GM19324 (cell line): ENCODE data around the gene TMEM107.
A peak's percentile ranks its signal among the peaks of the same experiment; 100 is the strongest.

Experiments
- ATAC-seq: cut with Tn5 transposase; IDR thresholded peaks from one replicate; pipeline ENCODE4 v1.9.1; 2021; ENCODE audit warnings: mild to moderate bottlenecking, moderate library complexity; ENCODE audit not compliant: unreplicated experiment, low FRiP score

Gene TMEM107

DNA sequence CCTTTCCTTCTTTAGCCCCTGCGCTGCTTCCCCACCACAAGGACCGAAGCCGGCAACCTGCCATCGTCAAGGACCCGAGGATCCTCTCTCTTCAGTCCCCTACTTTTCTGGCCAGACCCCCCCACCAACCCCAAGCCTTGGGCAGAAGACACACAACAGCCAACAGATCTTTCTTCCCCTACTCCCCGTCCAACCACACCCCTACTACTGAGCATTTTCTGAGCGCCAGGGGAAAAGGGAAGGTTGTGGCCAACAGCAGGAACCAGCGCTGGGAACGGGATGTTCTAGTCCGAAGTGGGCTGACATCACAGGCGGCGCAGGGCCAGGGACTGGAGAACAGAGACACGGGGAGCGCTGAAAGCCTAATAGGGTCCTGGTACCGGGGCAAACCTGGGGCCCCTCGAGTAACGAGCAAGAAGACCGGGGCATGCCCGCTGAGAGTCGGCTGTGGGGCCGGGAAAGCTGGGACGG is 24.5 kb downstream of the TMEM107 start:
- no peak for ATAC-seq

DNA sequence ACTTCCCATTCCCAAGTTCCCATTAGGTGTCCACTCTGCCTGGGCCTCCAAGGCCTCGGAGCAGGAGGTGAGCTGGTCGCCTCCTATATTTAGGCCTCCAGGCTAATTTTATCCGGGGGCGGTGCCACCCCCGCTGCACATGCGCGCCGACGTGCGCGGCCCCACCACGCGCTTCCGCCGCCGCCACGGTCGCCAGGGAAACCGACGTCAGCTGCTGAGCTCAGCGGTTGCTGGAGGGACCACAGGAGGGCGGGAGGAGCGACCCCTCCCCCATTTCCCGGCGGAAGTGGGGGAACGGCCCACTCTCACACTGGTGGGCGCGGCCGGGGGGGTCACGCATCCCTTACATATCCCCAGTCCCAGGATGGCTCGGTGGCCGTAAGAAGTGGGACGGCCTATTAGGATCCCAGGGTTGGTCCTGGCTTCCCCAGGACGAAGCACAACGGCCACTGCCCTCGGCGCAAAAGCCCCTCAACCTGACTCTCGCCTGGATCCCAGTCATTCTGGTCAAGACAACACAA is 25.0 kb downstream of the TMEM107 start:
- ATAC-seq: peak; percentile 63

DNA sequence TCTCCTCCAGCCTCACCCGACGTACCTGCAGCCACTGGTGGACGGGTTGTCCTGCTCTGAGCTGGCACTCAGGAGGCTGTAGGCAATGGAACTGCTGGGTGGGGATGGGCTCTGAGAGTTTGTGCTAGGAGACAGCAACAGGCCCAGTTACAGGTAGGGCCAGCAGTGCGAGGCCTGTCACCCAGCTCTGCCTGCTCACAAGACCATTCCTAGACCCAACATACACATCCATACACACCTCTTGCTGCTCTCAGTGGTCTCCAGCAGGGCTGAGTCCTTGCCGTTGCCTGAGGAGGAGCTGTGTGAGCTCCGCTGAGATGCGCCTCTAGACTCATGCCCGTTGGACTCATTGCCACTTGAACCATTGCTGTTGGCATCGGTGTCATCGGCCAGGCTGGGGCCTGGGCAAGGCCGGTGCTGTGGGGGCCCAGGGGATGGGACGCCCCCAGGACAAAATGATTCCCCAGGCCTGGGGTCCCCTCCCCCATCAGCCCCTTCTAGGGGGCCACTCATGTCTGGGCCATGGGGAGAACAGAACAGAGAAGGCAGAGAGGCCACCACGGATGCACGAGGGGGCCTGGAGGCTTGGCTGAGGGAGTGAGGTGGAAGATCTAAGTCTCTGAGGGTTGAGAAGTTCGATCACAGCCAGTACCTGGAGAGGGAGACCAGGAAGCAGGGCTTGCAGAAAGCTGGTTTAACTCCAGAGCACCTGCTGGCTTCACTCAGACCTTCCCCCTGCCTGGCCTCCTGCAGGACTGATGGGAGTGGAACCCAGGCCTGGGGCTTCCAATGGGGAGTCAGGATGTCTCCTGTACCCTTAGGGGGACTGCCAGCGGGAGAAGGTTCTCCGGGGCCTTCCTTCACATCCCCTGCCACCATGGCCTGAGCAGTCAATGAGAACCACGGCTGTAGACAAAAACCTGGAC is 25.7 kb downstream of the TMEM107 start:
- ATAC-seq: peak; percentile 1

DNA sequence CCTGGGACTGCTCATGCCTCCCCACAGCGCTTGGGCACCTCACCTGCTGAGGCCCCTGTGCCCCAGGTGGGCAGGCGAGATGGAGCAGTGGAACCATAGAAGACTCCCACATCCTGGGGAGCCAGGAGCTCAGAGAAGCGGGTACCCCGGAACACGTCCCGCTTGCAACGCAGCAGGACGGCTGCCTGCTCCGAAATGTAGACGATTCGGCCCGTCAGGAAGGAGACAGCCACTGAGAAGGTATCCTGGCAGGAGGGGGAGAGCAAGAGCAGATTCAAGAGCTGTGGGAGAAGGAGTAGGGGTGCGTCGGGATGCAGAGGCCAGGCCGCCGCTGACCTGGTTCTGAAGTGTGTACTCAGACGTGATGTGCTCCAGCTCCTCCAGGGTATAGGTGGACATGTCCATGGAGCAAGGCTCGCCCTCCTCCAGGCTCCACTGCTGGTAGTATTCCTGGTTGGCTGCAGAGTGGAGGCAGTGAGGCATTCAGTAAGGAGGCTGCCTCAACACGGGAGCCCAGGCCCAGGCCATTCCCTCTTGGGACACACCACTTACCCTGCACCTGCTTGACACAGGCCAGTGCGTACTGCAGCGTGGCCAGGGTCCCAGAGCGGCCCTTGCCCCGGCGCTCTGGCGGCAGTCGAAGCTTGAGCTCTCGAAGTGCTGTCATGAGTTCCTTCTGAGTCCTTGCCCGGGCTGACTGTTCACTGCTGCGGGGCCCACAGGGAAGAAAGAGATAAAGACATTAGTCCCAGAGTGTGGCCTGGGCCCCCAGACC is 26.6 kb downstream of the TMEM107 start:
- ATAC-seq: no peak

DNA sequence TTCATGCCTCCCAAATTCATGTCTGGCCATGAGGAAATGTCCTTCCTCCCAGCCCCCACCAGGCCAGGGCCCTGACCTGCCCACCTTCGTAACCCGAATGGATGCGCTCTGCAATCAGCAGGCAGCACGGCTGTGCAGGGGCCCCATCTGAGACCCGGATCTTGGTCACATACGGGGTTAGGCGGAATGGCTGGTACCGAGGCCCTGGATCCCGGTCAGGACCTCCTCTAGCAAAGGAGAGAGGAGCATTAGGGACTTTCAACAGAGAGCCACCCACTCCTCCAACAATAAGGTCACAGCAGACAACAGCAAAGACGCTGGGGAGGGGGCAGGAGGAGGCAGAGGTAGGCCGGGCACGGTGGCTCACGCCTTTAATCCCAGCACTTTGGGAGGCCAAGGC is 27.6 kb downstream of the TMEM107 start:
- no peak for ATAC-seq

DNA sequence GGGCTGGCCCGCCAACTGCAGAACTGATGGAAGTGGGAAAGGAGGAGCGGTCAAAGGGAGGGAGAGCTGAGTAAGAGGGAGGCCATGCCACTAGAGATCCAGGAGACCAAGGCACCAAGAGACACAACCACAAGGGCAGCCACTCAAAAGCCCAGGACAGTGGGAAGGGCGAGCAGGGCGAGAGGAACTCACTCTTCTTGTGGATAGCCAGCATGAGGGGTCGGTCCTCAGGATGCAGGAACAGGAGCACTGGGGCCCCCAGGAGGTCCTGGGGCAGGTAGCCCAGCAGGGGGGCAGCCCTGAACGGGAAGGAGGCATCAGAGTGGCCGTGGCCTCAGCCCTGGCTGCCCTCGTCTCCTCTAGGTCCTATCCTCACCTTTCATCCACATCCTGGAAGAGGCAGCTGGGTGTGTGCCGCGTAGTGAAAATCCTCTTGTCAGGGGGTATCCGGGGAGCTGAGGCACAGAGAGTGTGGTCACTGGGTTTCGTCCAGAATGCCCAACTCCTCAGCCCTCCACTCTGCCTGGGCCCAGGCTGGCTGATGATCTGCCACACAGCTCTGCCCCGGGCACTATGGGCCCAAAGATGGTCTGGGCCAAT is 28.3 kb downstream of the TMEM107 start:
- no peak for ATAC-seq

DNA sequence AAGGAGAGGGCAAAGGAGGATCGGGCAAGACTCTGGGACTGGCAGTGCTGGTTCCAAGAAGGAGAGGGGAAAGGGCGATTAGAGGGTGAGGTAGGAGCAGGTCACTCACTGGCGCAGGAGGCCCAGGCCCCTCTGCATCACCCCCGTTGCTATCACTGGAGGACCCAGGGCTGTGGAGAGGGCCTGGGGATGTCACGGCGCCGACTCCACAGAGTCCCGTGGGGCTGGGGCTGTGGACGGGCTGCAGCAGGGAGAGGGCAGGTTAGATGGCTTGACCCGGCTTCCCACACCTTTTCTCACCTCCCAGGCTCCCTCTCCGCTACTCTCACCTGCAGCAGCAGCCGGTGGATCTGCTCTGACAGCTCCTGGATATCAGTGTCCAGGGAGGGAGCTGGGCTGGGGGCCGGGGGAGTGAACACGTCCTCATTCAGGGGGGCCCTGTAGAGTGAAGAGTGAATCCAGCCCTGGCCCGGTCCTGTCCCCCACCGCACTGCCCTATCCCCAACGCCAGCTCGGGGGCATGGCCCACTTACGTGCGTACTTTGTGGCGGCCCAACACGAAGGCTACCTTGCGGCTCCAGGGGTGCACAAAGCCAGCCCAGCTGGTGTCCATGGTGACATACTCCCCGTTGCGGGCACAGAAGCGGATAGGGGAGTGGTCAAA is 28.9 kb downstream of the TMEM107 start:
- no peak for ATAC-seq

DNA sequence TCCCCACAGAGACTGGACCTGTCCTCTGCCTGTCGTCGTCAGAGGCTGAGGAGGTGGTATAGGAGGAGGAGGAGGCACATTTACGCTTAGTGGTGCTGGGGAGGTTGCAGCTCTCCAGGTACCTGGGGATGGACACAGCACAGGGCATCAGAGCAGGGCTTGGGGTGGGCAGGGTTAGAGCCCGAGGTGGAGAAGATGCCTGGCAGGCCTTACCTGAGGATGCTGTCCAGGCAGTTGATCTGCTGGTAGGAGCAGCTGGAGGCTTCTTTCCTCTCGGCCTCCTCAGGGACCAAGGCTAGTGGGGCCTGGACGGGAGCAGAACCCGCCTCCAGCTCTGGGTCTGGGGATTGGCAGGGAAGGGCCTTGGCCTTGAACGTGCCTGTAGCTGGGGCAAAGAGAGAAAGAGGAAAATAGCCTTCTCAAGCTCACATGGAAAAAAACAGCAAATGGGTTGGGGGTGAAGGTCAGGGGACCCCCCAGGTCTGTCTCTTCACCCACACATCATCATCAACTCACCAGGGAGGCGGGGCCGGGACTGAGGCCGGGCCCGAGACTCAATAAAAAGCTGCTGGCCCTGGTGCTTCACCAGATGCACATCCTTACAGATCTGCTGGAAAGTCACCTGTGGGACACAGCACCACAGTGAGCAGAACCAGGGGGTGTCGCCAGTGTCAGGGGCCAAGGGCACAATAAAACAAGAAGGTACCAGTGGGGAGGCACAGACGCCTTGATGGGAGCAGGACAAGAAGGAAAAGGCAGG is 29.6 kb downstream of the TMEM107 start:
- ATAC-seq: no peak

DNA sequence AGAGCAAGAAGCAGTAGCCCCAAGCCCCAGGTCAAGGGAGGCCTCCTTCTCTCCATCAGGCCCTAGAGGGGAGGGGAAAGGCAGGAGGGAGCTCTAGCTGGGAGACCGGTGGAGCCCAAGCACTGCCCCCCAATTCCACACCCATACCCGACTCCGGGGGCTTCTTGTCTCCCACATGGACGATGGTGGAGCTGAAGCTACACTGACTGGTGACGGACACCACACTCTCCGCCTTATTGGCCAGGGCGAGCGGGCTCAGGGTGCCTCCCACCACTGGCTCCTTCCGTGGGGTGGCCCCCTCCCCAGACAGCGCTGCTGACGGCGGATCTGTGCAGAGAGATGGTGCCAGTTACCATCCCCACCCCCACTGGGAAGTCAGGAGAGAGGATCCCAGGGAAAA is 30.4 kb downstream of the TMEM107 start:
- ATAC-seq: no peak

DNA sequence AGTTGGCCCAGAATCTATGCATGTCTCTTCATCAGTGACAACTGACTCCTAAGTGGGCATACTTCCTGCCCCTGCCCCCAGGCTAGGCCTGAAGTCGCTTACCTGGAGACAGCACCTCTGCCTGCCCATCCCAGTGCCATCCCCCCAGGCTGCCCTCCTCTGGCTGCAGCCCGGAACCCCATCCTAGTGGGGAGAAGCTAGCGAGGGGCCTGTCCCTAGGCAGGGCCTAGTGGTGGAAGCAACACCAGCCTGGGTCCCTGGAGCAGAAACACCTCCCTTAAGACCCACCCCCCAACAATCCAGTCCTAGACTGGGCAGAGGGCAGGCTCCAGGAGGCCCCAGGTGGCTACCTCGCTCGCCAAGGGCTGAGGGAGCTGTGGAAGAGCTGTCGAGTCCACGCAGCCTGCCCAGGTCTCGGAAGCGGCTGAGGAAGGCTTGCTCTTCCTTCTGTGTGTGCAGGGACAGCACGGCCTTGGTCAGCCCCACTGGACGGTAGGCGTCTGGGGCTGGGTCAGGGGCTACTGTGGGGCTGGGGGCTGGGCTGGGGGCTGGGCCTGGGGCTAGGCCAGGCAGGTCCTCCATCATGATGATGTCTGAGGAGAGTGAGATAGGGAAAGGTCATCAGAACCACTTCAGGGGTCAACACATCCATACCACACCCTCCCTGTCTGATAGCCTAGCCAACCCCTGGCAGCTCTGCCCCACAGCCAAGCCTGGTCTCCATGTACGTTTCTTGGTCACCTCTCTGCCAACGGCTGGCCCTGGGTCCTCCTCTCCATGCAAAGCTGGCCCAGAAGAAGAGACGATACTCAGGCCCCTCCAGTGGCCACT is 31.6 kb downstream of the TMEM107 start:
- no peak for ATAC-seq

DNA sequence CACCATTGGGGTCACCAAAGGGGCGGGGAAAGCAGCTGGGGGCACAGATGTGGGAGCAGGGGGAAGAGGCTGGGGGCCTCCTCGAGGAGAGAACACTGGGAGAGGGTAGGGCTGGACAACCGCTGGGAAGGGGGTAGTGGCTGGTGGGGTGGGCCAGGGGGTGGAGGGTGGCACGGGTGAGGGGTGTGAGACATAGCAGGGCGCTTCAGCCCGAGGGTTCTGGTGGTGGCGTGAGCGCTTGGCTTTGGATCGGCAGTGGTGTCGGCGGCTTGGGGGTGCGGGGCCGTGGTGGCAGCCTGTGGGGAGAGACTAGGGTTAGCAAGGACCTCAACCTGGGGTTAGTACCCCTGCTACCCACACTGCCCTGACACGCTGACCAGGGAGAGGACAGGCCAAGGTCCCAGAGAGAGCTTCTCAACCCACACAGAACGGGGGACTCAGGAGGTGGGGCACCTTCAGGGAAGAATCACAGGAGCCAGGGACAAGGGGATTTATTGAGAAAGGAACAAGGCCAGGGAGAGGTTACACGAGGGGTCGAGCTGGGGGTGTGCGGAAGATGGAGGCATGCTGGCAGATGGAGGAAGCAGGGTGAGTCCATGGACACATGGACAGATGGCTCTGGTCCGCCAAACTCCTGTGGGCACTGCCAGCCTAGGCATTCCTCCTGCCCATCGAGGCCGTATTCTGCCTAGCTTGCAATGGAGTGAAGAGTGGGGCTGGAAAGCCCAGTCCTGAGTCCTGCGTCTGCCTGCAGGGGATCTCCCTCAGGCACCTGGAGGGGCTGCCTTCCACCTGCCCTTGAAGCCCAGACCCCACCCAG is 32.4 kb downstream of the TMEM107 start:
- ATAC-seq: no peak

DNA sequence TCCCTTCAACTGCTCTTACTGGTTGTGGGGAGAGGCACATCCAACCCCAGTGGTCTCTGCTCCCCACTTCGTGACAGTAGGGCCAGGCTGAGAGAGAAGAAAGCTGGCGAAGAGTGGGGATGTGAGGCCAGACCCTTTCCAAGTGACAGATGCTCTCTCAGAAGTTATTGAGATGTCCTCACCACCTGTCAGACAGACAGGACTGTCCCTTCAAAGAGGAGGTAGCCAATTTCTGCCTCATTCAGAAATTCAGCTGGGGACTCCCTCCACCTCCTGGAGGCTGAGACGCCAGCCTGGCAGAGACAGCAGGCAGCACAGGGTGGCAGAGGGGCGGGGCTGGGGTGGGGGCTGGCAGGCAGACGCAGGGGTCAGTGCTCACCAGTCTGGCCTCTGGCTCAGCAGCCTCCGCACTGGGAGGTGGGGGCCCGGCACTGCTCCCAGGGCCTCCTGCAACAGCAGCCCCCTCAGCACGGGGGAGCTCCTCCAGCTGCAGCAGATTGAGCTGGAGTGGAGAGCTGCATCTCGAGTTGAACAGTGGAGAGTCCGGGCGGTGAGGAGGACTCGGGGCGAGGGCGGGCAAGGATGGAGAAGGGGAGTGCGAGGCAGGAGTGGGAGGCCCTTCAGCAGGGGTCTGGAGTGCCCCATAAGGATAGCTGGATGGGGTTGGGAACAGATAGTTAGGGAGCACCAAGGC is 33.1 kb downstream of the TMEM107 start:
- no peak for ATAC-seq

DNA sequence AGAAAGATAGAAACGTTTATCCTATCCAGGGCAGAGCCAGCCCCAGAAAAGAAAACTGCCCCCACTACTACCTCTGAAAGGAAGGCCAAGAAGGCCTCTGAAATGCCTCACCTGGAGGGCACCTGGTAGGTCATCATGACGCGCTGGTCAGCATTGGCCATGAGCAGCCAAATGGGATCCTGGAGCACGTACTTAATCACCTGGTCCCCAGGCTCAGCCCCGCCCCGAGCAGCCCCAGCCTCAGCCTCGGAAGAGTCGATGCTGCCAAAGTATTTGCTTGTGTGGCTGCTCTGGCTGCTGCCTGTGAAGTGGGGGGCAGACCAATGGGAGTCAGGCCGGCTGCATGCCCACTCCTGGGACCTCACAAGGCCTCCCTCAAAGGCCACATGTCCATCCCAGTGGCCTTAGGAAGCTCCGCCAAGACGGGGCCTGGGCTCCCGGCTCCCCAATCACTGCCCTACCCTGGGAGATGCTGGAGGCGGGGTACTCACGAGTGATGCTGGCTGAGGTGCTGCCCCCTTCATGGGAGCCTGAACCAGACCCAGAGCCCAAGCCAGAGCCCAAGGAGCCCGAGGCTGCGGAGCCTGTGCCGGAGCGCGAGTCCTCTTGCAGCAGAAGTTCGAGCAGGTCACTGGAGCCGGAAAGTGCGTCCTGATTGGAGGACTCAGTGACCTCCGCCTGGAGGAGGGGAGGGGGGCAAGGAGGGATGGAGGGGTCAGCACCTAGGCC is 33.9 kb downstream of the TMEM107 start:
- ATAC-seq: no peak

DNA sequence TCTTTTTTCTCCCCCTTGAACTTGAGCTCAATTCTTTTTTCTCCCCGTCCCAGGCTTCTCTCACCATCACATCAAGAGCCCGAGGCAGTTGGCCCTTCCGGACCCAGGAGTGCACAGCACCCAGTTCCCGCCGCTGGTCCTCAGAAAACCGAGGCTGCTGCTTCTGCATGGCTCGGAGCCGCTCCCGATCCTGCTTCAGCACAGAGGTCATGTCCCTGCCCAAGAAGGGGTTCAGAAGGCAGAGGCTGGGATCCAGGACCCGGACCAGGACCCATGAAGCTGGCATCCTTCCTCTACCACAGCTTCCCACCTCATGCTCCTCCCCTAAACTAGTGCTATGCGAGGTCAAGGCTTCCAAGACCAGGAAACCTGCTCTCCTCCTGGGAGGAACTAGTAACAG is 34.4 kb downstream of the TMEM107 start:
- ATAC-seq: no peak

DNA sequence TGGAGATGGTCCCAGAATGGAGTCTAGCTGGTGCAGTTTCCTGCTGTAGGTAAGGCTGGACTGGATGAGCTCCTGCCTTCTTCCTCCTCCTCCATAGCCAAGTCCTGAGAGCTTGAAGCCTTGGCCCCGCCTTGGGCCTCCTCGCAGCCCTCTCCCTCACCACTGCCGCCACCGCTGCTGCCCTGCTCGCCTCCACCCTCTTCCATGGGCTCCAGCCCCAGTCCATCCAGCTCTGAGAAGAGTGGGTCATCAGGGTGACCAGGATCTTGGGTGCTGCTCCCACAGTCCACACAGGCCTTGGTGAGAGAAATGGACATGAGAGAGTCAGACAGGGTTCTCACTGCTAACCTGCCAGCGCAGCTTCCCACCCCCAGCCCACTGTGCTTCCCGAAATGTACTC is 35.1 kb downstream of the TMEM107 start:
- ATAC-seq: no peak

DNA sequence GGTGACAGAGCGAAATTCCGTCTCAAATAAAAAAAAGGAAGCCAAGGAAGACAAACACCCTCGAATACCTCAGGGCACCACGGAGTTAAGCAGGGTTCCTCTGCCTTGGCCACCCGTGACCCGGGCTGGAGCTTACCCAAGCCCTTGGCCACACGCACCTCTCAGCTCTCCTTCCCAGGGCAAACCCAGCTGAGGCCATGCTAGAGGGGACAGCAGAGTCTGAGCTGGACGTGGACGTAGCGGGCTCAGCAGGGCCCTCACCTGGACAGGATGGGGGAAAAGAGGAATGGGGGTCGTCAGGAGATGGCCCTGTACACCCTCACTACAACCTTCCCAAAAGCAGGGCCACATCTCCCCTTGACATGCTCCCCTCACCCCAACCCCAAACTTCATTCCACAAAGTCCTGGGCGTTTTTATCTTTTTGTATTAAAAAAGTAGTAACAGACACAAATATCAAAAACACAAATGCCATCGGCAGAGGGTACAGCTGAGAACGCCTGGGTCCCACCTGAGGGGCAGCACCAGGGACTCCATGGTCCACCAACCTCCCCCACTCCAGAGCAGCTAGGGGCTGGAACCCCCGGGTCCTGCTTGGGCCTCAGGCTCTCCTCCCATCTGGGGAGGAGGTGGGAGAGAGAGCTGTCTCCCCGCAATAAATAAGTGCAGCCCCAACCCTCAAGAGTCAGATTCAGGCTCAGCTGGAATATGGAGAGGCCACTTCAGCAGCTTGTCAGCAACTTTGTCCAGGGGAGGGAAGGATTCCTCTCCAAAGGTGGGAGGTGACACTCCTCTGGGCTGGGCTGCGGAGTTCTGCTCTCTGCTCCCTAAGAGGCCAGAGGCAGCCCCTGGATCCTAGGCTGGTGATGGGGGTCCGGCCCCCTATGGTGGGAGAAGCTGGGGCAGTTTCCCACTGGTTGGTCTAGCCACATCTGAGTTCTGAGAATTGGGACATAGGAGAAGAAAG is 35.8 kb downstream of the TMEM107 start:
- no peak for ATAC-seq
